HG02798 (cell line): ENCODE results near the gene MAGI2.
"Not testable (repeated sequence)": the region's sequence is repeated elsewhere in the genome, so short reads cannot be mapped to it uniquely, and the experiment has no call there.

Experiments
- ATAC-seq: cut with Tn5 transposase; IDR thresholded peaks from one replicate; pipeline ENCODE4 v1.9.1; 2021; ENCODE audit warnings: mild to moderate bottlenecking; ENCODE audit not compliant: unreplicated experiment, poor library complexity

MAGI2 gene

DNA sequence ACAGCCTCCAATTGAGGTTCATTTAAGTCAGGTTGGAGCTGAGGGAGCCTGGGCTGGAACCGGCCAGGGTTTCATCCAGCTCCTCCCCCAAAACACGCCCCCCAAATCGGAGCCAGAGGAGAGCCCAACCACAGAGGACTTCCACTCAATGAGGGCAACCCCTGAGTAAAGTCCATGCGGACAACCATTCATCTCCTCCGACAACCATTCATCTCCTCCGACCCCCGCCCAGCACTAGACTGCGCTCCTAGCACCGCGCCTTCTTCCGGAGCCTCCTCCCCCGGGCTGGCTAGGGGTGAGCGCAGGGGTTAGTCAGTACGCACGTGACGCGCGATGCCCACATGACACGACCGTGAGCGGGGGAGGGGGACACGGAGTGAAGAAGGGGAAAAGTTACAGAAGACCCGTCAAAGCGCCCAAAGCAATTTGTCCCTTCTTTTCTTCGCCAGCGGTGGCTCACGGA is 1.4 kb downstream of the MAGI2 start:
- no peak for ATAC-seq

DNA sequence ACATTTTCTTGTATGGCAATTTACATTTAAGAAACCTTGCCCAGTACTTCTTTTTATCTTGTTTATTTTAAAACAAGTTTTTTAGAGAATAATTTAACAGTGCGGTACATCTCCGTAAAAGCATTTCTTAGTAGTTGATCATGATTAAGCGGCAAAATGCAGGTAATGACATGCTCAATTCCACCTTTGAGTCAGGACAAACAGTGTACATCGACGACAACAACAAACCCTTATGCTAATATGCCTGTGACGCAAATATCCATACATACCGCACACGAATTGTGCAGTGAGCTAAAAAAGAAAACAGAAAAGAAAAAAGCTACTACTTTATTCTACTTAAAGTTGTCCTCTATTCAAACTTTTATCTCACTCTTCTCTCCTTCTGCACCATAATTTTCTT is 1.9 kb downstream of the MAGI2 start:
- no peak for ATAC-seq

DNA sequence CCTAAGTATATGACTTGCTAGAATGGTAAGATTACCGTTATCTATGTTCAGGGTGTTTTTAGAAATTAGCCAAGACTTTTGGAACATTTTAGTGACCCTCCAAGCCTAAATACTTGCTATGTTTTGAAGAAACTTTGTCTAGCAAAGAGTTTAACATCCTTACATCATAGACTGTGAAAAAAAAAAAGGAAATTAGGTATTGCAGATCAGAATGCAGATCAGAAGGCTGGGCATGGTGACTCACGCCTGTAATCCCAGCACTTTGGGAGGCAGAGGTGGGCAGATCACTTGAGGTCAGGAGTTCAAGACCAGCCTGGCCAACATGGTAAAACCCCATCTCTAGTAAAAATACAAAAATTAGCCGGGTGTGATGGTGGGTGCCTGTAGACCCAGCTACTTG is 10.7 kb downstream of the MAGI2 start:
- ATAC-seq: not testable (repeated sequence)

DNA sequence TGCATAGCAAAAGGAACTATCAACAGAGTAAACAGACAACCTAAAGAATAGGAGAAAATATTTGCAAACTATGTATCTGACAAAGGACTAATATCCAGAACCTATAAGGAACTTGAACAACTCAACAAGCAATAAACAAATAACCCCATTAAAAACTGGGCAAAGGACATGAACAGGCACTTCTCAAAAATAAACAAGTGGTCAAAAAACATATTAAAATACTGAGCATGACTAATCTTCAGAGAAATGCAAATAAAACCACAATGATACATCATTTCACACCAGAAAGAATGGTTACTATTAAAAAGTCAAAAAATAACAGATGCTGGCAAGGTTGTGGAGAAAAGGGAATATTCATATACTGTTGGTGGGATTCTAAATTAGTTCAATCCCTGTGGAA is 17.1 kb downstream of the MAGI2 start:
- ATAC-seq: no peak

DNA sequence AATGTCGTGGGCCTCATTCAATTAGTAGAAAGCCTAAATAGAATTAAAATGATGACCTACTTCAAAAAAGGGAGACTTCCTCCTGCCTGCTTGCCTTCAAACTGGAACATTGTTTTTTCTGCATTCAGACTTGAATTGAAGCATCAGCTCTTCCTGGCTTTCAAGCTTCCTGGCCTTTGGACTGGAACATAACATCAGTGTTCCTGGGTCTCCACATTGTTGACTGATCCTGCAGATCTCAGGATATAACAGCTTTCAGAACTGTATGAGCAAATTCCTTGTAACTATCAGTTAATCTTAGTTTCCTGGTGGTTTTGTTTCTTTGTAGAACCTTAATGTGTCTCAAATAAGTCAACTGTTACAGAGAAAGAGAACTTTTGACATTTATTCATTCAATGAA is 18.6 kb downstream of the MAGI2 start:
- no peak for ATAC-seq

DNA sequence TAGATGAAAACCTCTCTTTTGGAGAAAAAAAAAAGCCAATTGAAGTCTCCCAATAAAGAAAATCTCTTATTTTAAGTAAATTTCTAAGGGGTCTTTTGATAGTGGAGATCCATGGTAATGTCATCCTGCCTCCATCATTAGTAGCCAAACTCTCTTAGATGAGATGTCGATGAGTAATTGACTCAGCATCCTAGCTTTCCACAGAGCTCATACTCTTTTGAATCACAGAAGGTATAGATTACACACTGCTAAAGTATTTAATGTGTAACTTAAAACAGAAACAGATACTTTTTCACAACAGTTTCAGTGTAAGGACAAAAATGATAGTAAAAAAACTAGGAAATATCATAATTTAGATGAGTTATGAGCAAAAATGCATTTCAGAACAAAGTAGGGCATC is 19.4 kb downstream of the MAGI2 start:
- no peak for ATAC-seq

DNA sequence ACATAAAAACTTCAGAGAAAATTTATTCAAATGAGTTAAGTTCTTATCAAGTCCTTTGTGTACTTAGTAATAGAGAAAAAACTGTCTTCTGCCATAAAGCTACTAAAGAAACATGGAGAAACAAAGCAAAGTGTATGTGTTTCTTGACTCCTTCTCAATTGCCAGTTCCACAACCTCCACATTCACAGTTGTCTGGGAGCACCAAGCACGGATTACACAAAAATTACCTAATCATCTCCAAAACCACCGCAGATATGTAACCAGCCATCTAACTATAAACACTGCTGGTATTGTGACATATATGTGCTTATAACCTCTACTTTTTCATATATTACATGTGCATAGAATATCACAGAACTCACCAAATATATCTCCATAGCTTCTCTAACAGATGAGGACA is 23.1 kb downstream of the MAGI2 start:
- no peak for ATAC-seq

DNA sequence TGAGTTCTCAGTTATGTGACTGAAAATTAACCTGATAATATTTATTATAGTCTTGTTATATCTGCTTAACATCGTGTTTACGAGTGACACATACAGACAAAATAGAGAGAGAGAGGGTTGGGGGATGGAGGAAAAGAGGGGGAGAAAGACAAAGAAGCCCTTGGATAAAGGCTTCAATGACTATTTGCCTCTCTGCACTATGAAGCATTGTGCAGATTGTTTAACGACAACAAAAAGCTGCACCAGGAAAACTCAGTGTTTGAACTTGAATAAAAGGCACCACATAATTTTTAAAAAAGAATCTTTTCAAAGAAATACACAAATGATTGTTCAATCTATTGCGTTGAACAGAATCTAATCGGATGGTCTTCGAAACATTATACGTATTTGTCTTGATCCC is 27.8 kb downstream of the MAGI2 start:
- no peak for ATAC-seq

DNA sequence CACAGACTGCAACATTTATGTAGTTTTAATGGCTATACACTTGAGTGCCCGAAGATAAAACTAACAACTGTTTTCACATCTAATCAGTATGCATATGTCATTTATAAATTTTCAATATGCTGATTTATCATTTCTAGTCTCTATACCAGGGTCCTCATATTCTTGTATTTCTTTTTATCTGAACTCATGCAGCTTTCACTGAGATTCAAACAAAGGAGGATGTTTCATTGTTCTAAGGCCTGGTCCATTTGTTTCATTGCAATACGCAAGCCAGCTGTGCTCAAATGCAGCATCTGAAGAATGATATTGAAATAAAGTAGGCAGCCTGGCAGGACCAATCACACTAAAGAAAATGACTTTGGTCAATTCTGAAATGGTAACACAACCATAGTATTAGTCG is 31.7 kb downstream of the MAGI2 start:
- ATAC-seq: no peak

DNA sequence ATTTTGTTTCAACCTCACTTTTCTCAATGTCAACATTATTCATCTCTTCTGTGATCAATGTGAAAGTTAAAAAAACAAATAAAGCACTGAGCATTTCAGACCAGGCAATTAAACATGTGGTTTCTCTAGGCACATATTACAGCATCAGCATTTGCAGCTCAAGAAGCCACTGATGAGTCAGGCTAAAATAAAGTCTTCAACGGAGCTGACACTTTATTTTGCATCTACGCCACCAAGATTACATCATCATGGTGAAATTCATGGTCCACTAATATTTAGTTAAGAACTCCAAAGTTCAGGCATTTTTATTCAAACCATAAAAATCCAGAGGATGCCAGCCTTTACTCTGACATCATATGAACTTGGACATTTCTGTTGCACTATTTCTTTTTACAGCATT is 33.0 kb downstream of the MAGI2 start:
- ATAC-seq: no peak

DNA sequence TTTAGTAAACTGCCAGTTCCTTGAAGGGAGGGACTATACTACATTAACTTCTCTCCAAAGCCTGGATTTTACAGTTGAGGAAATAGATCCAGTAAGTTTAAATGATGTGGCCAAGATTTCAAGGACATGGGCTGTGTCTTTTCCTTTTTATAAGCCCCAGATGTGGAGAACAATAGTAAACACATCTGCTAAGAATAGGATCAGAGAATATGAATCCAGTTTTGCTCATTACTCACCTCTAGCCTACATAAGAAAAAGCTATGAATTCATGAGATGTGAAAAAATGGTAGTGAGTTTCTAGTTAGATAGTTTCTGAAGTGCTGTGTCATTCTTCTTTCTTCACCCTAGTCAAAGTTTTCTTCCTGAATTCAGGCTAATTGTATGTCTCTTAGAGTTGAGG is 38.6 kb downstream of the MAGI2 start:
- no peak for ATAC-seq

DNA sequence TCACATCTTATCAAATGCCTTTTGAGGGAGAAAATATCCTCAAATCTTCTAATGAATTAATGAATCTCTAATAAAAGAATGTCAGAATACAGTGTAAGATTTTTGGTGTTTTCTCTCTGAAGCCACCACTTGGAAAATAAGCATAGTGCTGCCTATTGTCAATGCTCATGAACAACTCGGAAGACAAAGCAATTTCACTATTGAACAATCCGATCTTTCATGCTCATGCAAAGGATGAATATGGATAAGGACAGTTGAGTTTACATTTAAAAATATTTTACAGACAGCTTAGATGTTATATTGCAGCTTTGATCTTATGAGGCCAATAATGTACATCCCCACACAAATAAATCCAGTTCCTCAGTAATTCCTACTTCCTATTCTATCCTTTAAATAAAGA is 40.6 kb downstream of the MAGI2 start:
- no peak for ATAC-seq

DNA sequence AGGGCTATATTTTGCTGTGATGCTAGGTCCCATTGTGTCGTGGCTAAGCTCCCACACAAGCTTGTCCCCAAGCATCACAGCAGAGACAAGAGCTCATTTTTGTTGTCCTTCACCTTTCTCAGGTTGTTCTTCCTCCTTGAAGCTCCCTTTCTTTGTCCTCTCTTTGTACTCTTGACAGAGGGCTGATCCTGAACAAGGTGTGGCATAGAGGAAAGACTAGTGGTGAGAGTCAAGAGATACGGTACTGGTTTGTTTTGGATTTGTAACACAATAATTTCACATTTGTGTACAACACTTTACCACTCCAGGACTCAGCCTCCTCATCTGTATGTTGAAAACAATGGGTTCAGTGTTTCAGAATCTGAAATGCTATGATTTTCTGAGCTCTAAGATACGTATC is 41.0 kb downstream of the MAGI2 start:
- no peak for ATAC-seq

DNA sequence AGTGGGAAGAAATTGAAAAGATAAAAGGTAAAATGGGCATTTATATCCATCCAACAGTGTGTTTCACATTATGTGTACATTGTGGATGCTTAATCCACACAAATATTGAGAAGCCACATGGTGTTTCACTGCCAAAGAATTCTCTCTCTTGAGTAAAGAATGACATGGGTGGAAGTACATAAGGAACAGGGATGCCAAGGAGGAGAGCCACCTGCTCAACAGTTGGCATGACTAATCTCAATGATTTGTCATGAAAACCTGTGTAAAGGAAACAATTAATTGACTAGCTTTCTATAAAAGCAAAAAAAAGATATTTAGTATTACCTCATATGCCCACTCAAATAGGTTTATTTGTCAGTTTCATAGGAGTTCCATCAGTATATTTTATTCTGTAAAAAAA is 43.1 kb downstream of the MAGI2 start:
- ATAC-seq: no peak

DNA sequence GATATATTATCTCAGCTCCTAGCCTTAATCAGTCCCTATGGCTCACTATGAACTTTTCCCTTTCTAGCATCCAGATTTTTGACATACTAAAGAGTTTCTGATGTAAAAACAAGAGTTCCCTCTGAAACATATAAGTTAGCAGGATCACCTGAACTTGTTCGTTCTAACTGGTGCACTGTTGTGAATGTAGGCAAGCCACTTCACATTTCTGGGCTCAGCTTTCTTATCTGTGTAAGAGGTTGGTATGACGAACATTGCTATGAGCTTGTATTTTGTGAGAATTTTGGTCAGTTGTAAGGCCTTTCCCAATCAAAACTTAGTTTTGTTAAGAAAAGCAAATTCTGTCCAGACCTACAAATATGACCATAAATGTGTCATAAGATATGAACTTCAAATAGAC is 46.1 kb downstream of the MAGI2 start:
- no peak for ATAC-seq

DNA sequence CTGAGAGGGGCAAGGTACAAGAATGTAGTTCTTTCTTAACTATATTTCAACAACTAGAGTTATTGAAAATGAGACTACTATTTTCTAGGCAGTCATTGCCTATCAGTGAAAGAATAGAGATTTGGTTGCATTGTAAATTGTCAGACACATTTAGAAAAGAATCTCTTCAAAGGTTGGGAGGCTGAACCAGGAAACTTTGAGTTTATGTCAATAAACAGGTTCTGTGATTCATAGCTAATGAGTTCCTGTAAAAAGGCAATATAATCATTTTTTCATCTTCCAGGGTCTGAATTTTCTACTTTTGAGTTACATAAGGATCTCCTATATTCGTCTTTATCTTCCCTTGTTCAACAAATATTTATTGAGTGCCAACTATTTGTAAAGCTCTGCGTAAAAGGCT is 47.1 kb downstream of the MAGI2 start:
- ATAC-seq: no peak

DNA sequence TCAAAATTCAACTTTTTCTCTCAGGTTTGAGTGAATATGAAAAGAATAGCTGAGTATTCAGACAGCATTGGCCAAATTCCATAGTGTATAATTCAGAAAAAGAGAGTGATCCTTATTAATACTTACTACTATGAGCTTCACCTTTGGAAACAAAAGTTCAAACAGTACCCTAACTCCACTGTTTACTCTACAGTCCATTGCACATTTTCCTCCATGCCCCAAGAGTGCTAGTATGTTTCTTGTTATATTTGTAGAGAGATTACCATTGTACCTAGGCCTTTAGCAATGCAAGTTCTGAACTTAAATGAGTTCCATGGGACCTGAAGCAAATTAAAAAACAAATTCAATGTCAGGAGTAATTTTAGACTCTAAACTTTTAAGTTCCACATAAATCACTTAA is 48.1 kb downstream of the MAGI2 start:
- no peak for ATAC-seq

DNA sequence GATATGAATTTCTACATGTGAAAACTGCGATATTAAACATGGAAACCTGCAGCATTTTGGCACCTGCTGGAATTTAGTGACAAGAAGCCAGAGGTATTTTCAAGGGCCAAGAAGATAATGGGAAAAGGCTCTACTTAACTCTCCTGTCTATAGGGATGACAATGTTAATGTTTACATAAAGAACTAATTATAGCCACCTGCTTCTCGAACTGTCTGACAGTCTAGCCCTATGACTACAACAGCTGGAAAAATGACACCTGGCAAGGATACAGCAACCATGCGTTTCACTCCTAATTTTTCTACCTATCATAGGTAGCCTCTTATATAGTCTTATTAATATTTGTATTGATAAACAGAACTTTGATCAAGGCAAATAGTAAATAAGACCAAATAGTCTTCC is 49.6 kb downstream of the MAGI2 start:
- no peak for ATAC-seq

DNA sequence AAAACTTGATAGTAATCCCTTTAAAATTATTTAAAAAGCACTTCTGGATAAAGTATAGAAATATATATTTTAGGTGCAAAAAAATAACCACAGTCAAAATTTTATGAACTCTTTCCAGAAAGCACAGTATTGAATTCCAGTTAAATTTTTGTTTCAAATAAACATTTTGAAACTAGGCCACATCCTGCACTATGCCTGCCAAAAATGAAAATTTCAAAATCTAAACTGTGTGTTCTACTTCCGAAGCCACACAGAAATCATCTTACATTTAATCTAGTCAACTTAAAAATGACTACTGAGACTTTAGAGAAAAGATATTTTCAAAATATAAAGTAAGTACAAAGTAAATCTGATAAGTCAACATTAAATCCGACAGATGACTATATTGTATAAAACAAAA is 50.0 kb downstream of the MAGI2 start:
- no peak for ATAC-seq

DNA sequence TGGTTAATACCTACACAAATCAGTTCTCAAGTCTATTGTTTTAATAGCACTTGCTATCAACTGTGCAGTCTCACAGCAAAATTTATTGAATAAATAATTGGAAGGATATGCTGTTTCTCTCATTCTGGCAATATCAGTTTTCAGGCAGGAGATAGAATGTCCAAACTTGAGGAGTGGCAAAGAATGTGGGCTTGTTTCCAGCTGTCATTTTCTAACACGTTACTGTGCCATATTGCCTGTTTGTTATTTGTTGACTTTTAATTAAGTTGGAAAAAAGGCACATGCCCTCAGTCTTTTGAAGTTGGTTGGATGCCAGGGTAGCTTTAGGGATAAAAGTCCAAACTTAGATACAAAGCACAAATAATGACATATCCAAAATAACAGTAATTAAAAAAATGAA is 52.2 kb downstream of the MAGI2 start:
- no peak for ATAC-seq

DNA sequence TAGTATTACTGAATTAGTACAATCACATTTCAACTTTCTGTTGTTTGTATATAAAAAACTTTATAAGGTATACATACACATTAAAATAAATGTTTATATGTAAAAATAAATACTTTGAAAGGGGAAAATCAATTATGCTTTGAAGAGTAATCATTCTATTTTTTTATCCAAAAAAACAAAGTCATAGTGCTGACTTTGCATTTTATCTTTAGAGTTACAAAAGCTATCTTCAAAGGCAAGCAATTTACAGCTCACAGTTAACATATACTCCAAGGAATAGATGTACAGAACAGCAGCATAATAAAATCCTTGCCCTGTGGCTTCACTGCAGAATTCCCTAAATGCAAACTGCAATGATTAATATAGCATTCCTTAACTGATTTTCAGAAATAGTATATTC is 53.2 kb downstream of the MAGI2 start:
- no peak for ATAC-seq

DNA sequence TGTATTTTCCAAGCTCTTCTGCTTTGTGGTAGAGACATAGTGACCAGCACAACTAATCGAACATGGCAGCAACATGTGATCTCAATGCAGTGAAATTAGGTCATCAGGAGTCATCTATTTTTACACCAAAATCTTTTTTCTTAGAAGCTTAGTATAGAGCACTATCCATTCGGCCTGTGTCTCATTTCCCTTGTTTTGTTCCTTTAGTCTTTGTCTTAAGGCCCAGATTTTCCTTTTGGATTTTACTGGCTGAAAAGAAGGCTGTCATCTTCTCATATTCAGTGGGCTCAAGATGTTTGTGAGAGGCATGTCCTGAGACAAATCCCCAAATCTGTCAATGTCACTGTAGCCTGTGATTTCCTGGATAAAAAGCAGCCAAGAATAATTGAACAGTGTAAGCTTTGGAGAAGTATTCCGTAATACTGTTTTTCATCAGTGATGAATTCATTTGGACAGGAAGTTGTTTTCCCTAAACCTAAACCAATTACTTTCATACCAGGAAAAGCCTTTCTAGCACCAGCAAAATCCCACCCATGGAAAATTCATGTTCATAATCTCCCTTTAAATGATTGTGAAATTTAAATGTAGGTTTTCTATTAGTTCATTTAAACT is 55.2 kb downstream of the MAGI2 start:
- ATAC-seq: no peak
